GM18858 (cell line): ENCODE measurements around the gene CLEC11A.
"Not testable (repeated sequence)": the region's sequence is repeated elsewhere in the genome, so short reads cannot be mapped to it uniquely, and the experiment has no call there.

Source experiments
- ATAC-seq: cut with Tn5 transposase; IDR thresholded peaks from one replicate; pipeline ENCODE4 v1.9.1; 2021; ENCODE audit not compliant: unreplicated experiment

CLEC11A gene

DNA sequence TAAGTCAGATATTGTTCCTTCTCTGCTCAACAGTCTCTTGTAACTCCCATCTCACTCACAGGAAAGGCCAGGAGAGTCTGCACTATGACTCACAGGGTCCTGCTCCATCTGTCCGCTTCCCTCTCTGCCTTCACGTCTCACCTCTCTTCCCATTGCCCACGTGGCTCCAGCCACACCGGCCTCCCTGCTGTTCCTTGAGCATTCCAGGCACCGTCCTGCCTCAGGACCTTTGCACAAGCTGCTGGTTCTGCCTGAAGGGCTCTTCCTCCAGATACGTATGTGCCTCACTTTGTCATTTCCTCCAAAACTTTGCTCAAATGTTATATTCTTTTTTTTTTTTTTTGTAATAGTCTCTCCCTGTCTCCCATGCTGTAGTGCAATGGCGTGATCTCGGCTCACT is 33.1 kb downstream of the CLEC11A start:
- ATAC-seq = not testable (repeated sequence)

GRCh38 chr19:50757624-50758023 is 34.5 kb downstream of the CLEC11A start:
- ATAC-seq = not testable (repeated sequence)

- not testable (repeated sequence) for ATAC-seq
Measured at GRCh38 chr19:50759076-50759475, 35.9 kb downstream of the CLEC11A start.

GRCh38 chr19:50759886-50760285 is 36.7 kb downstream of the CLEC11A start:
- ATAC-seq = no peak

DNA sequence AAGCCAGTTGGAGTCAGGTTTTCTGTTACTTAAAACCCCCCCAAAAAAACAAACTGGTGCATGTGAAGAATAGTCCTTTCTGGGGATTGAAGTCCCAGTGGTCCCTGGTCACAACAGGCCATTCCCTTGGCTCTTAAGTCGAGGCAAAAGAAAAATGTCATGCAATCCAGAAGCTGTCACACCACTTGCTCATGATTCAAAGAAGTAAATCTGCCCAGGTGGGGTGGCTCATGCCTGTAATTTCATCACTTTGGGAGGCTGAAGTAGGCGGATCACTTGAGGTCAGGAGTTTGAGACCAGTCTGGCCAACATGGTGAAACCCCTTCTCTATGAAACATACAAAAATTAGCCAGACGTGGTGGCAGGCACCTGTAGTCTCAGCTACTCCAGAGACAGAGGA is 38.3 kb downstream of the CLEC11A start:
- ATAC-seq = not testable (repeated sequence)

DNA sequence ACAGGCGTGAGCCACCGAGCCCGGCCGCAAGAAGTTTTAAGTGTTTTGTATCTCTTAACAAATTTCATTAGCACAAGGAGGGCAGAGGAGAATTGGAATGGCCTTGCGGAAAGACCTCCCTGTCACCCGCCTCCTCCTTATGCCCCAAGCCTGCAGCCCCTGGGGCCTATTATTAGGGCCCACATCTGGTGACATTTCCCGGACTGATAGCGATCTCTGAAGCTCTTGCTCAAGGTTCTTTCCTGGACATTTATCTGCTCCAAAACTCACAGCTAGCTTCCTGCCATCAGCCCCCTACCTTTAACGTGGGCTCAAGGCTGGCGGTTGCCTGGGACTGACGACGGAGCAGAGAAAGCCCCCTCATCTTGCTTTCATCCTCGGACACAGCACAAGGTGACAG is 40.4 kb downstream of the CLEC11A start:
- not testable (repeated sequence) for ATAC-seq

GRCh38 chr19:50764409-50764808 is 41.2 kb downstream of the CLEC11A start:
- ATAC-seq = no peak

DNA sequence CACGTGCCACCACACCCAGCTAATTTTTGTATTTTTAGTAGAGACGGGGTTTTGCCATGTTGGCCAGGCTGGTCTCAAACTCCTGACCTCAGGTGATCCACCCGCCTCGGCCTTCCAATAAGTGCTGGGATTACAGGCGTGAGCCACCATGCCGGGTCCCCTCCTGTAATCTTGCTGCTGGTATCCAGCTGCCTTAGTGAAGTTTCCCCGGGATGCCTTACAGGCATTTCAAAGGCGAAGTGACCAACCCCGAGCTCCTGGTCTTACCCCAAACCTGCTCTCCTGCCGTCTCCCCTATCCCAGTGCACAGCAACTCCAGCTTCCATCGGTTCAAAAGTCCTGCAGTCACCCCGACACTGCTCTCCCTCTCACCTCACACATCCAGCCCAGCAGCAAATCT is 43.6 kb downstream of the CLEC11A start:
- not testable (repeated sequence) for ATAC-seq

DNA sequence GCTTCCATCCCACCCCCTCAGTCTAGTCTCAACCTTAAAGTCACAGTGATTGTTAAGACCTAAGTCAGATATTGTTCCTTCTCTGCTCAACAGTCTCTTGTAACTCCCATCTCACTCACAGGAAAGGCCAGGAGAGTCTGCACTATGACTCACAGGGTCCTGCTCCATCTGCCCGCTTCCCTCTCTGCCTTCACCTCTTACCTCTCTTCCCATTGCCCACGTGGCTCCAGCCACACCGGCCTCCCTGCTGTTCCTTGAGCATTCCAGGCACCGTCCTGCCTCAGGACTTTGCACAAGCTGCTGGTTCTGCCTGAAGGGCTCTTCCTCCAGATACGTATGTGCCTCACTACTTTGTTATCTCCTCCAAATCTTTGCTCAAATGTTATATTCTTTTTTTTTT is 44.1 kb downstream of the CLEC11A start:
- not testable (repeated sequence) for ATAC-seq

DNA sequence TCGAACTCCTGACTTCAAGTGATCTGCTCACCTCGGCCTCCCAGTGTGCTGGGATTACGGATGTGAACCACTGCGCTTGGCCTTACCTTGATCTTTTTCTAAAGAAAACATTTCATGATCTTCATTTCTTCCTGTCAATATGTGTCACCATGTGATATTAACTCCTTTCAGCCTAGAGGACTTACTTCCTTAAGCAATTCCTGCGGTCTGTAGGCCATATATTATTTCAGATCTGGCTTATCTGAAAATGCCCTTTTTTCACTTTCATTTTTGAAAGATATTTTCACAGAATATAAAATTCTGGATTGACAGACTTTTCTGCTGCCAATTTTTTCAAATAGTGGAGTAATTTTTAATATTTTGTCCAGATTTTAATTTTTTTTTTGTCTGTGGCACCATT is 45.1 kb downstream of the CLEC11A start:
- ATAC-seq = no peak

DNA sequence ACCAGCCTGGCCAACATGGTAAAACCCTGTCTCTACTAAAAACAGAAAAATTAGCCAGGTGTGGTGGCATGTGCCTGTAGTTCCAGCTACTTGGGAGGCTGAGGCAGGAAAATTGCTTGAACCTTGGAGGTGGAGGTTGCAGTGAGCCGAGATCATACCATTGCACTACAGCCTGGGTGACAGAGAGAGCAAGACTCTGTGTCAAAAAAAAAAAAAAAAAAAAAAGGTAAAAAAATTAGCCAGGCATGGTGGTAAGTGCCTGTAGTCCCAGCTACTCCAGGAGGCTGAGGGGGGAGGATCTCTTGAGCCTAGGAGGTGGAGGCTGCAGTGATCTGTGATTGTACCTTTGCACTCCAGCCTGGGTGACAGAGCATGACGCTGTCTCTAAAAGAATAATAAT is 47.0 kb downstream of the CLEC11A start, which contains the start of gene GPR32:
Gene GPR32, plus strand, starts transcription at position 301 of the 400 bp plus-strand sequence. CDS start 137 bp downstream, outside the sequence.
- ATAC-seq = not testable (repeated sequence)

DNA sequence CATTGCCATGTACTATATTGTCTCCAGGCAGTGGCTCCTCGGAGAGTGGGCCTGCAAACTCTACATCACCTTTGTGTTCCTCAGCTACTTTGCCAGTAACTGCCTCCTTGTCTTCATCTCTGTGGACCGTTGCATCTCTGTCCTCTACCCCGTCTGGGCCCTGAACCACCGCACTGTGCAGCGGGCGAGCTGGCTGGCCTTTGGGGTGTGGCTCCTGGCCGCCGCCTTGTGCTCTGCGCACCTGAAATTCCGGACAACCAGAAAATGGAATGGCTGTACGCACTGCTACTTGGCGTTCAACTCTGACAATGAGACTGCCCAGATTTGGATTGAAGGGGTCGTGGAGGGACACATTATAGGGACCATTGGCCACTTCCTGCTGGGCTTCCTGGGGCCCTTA is 47.7 kb downstream of the CLEC11A start:
- ATAC-seq = no peak

DNA sequence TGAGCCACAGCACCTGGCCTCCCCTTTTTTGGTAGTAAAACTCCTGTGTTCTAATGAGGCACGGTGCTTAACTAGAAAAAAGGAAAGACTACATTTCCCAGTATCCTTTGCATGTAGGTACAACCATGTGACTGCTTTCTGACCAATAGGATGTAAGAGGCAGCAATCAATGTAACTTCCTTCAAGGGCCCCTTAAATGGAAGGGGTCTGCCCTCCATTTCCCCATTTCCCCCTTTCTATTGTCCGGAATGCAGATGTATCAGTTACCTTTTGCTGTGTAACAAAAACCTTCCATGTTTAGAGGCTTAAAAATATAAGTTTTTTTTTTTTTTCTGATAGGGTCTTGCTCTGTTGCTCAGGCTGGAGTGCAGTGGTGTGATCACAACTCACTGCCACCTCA is 49.3 kb downstream of the CLEC11A start:
- ATAC-seq = no peak

DNA sequence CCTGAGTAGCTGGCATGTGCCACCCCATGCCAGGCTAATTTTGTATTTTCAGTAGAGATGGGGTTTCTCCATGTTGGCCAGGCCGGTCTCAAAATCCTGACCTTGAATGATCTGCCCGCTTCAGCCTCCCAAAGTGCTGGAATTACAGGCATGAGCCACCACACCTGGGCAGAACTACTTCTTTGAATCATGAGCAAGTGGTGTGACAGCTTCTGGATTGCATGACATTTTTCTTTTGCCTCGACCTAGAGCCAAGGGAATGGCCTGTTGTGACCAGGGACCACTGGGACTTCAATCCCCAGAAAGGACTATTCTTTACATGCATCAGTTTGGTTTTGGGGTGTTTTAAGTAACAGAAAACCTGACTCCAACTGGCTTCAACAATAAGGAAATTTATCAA is 49.7 kb downstream of the CLEC11A start:
- ATAC-seq = not testable (repeated sequence)

DNA sequence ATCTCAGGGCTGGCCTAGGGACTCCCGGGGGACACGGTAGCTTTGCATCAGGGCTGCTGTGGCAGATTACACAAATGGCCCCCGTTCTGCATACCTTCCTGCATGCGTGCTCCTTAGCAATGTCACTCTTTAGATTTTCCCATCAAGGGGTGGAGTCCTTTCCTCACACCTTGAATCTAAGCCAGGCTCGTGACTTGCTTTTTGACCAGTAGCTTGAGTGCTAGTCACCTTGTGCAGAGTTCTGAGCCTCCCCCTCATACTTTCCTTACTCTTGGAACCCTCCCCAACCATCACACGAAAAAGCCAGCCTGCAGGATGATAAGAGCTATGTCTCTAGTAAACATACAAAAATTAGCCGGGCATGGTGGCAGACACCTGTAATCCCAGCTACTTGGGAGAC is 50.3 kb downstream of the CLEC11A start:
- ATAC-seq = not testable (repeated sequence)
